Glutamatergic neuron (in vitro differentiated cells): ENCODE results near the gene CAMK1D. TPM values are rescaled to one million over a fixed set of nuclear protein-coding genes. Genes with fewer than 3 reads are reported as not detected.

ENCODE experiments used
- DNase-seq: peaks from one replicate; pipeline ENCODE4 v3.0.0; 2022
- H3K27ac Mint-ChIP-seq: one replicate; pipeline ENCODE4 v1.8.0; 2020; ENCODE audit warnings: mild to moderate bottlenecking, mixed read lengths, inconsistent platforms; ENCODE audit not compliant: unreplicated experiment
- H3K27me3 Mint-ChIP-seq: one replicate; pipeline ENCODE4 v1.8.0; 2020; ENCODE audit warnings: mild to moderate bottlenecking, moderate library complexity, mixed read lengths, inconsistent platforms; ENCODE audit not compliant: unreplicated experiment
- H3K36me3 Mint-ChIP-seq: one replicate; pipeline ENCODE4 v1.8.0; 2020; ENCODE audit warnings: mild to moderate bottlenecking, mixed read lengths, inconsistent platforms; ENCODE audit not compliant: unreplicated experiment
- H3K4me1 Mint-ChIP-seq: one replicate; pipeline ENCODE4 v1.8.0; 2020; ENCODE audit warnings: mild to moderate bottlenecking, low read depth, mixed read lengths, inconsistent platforms; ENCODE audit not compliant: unreplicated experiment
- H3K4me3 Mint-ChIP-seq: one replicate; pipeline ENCODE4 v1.8.0; 2020; ENCODE audit warnings: mild to moderate bottlenecking, mixed read lengths, inconsistent platforms; ENCODE audit not compliant: unreplicated experiment
- H3K9me3 Mint-ChIP-seq: one replicate; pipeline ENCODE4 v1.8.0; 2020; ENCODE audit warnings: mild to moderate bottlenecking, moderate library complexity, mixed read lengths, inconsistent platforms; ENCODE audit not compliant: unreplicated experiment
- CTCF ChIP-seq: fragments of 200-600 bp; sonication (generic); IDR thresholded peaks from one replicate; pipeline ENCODE4 v1.5.0; 2021; ENCODE audit not compliant: partially characterized antibody, unreplicated experiment
- total RNA-seq: library from RNA; stranded (reverse); fragmentation: NEBNext Ultra II Directional; extraction: Animal tissue kit (Norgen Biotek cat#: 25700); gene quantifications from one replicate; pipeline ENCODE4 v1.2.1, GENCODE V29; 2021; ENCODE audit not compliant: unreplicated experiment

Gene CAMK1D
- total RNA-seq, 1 donor from 2014 or later = 29.8 TPM

GRCh38 chr10:12823328-12823727, 474.0 kb downstream of the CAMK1D start:
- H3K4me3 Mint-ChIP-seq = no peak overlapping the region
- no peak for DNase-seq
- no peak for TF ChIP-seq CTCF
- H3K9me3 Mint-ChIP-seq = peaks cover 12% of the 10 kb centered on the region
- no peak overlapping the region for H3K27ac Mint-ChIP-seq
- H3K27me3 Mint-ChIP-seq = no peaks in the 10 kb centered on the region
- H3K36me3 Mint-ChIP-seq = peaks cover 5% of the 10 kb centered on the region
- H3K4me1 Mint-ChIP-seq = peaks cover 34% of the 10 kb centered on the region

DNA sequence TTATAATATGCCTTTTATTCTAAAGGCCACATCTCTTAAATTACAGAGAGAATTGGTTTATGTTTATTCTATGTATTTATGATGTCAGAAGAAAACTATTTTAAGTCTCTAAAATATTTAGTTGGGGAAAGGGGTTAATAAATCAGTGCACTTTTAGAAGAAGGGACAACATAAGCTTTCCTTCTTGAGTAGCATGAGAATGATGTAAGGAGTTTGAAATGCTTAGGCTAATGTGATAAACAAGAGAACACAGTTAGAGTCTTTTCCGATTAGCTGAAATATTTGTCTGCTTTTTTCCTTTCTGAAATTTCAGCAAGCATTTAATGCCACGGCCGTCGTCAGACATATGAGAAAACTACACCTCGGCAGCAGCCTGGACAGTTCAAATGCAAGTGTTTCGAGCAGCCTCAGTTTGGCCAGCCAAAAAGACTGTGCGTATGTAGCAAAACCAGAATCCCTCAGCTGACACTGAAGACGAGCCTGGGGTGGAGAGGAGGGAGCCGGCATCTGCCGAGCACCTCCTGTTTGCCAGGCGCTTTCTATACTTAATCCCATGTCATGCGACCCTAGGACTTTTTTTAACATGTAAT, 476.0 kb downstream of the CAMK1D start:
- Mint-ChIP-seq H3K4me3 (no peak overlapping the region), H3K9me3 (peaks cover 4% of the 10 kb centered on the region), H3K27ac (no peak overlapping the region), H3K36me3 (peaks cover 5% of the 10 kb centered on the region), H3K27me3 (no peaks in the 10 kb centered on the region), H3K4me1 (peaks cover 31% of the 10 kb centered on the region)
- no peak for DNase-seq
- no peak for TF ChIP-seq CTCF

DNA sequence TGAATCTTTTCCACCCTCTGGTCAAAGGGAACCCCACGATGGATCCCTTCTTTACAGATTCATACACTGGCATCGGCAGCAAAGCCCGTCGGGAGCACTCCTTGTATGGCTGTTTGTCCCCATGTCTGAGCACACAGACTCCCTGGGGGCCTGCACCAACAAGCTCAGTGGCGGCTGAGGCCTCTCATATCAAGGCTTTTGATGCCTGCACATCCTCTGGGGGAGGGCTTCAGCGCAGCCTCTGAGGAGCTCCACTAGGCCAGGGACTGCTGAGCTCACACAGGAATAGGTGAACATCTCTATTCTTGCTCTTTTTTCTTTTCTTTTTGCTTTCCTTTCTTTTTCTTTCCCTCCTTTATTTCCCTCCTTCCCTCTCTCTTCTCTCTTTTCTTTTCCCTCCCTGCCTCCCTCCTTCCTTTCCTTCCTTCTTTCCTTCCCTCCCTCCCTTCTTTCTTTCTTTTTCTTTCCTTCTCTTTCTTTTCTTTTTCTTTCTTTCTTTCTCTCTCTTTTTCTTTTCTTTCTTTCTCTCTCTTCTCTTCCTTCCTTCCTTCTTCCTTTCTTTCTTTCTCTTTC, 477.5 kb downstream of the CAMK1D start:
- Mint-ChIP-seq H3K9me3 (peaks cover 4% of the 10 kb centered on the region), H3K4me1 (peaks cover 30% of the 10 kb centered on the region), H3K36me3 (peaks cover 5% of the 10 kb centered on the region), H3K27me3 (no peaks in the 10 kb centered on the region), H3K4me3 (no peak overlapping the region), H3K27ac (no peak overlapping the region)
- no peak for DNase-seq
- no peak for TF ChIP-seq CTCF

GRCh38 chr10:12828736-12829135, 479.4 kb downstream of the CAMK1D start:
- Mint-ChIP-seq H3K27me3 (peaks cover 2% of the 10 kb centered on the region), H3K36me3 (peaks cover 5% of the 10 kb centered on the region), H3K4me1 (peaks cover 19% of the 10 kb centered on the region), H3K4me3 (no peak overlapping the region), H3K27ac (no peak overlapping the region), H3K9me3 (peaks cover 6% of the 10 kb centered on the region)
- no peak for TF ChIP-seq CTCF
- DNase-seq = no peak

DNA sequence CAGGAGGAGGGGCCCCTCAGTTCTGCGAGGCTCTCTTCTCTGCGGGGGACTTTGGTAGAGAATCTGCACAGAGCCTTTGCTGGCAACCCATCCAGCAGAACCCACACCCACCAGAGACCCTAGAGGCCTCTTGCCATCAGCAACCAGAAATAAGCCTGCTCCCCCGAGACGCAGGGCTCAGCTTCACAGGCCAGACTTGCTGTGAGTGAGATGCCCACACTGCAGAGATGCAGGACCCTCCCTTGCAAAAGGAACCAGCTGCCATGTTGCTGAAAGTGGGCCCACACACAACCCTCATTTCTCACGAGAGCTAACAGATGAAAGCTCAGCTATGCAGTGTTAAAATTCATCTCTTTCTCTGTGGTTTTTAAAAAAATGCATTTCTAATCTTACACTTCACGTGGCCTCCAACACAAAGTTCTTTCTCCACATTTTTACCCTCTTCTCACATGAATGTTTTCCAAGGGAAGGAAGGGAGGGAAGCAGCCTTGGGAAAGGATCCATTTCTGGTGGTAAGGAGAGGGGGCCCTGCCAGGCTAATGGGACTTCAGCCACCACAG, 480.6 kb downstream of the CAMK1D start:
- no peak for DNase-seq
- peaks cover 19% of the 10 kb centered on the region for H3K4me1 Mint-ChIP-seq
- no peak overlapping the region for H3K27ac Mint-ChIP-seq
- H3K27me3 Mint-ChIP-seq = peaks cover 2% of the 10 kb centered on the region
- peak overlapping the region; percentile 40 for H3K4me3 Mint-ChIP-seq
- H3K9me3 Mint-ChIP-seq = peaks cover 6% of the 10 kb centered on the region
- H3K36me3 Mint-ChIP-seq = peaks cover 5% of the 10 kb centered on the region
- TF ChIP-seq CTCF = no peak
